GM21786 (cell line): Measurements from ENCODE around the gene MACROH2A2.
"Not testable (repeated sequence)": the region's sequence is repeated elsewhere in the genome, so short reads cannot be mapped to it uniquely, and the experiment has no call there.

Experiments used
- ATAC-seq: cut with Tn5 transposase; IDR thresholded peaks from one replicate; pipeline ENCODE4 v1.9.1; 2021; ENCODE audit not compliant: unreplicated experiment

Gene MACROH2A2

GRCh38 chr10:70052462-70053217, at the start of gene MACROH2A2:
Gene MACROH2A2, plus strand, starts transcription at chr10:70052846. Its CDS starts 22,813 bp downstream, at chr10:70075659.
- no peak for ATAC-seq

- no peak for ATAC-seq
Measured at GRCh38 chr10:70007116-70007820, 45.4 kb upstream of the MACROH2A2 start.

GRCh38 chr10:70031215-70031614, 21.4 kb upstream of the MACROH2A2 start:
- ATAC-seq: no peak

DNA sequence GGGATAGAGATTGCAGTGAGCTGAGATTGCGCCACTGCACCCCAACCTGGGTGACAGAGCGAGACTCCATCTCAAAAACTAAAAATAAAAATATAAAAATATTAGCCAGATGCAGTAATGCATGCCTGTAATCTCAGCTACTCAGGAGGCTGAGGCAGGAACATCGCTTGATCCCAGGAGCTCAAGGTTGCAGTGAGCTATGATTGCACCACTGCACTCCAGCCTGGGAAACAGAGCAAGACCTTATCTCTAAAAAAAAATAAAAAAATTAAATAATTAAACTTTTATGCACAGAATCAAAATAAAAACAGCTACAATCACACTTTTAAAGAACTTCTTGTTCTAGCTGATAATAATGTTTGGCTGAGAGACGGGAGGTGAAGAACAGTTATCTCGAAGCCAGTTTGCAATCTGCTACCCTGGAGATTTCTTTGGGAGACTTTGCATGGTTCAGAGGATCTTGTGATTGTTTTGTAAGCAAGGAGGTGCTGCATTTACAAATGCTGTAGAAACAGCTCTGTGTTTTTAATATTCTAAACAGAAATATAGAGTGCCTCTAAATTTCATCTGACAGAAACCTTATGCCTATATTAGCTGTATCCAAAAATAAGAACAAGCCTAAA, 19.9 kb upstream of the MACROH2A2 start:
- ATAC-seq: no peak

DNA sequence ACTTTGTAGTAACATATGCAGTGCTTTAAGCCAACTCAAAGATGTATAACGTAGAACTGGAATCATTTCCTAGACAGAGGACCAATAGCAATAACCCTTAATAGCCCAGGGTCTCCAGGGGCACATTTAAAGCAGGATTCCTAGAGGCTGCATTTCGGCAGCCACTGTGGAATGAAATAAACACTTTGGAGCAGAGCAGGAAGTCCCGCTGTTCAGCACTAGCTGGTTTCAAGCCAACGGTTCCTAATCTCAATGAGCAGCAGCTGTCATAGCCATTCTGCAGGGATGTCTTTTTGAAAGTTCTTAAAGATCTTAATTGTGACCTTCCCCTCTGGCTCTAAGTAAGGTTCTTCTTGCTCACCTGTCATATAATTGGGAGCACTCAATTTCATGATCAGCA, 18.4 kb upstream of the MACROH2A2 start:
- ATAC-seq: no peak

DNA sequence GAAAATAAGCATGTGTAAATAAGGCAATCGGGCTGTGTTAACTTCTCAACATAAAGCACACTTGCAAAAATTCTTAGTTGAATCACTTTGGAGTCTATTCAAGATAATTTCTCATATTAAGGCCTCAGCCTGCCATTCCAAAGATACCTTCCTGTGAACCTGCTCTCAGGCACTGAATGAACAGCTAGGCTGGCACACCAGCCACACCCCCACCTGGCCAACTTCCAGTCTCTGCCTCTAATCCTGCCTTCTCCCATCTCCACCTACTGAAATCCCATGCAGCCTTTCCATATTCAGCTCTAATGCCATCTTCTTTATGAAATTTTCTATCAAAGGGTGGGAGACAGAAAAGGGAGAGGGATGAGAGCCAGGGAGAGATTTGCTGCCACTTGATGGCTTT, 17.1 kb upstream of the MACROH2A2 start:
- no peak for ATAC-seq

- ATAC-seq: no peak
Measured at GRCh38 chr10:70038923-70039322, 13.7 kb upstream of the MACROH2A2 start.

DNA sequence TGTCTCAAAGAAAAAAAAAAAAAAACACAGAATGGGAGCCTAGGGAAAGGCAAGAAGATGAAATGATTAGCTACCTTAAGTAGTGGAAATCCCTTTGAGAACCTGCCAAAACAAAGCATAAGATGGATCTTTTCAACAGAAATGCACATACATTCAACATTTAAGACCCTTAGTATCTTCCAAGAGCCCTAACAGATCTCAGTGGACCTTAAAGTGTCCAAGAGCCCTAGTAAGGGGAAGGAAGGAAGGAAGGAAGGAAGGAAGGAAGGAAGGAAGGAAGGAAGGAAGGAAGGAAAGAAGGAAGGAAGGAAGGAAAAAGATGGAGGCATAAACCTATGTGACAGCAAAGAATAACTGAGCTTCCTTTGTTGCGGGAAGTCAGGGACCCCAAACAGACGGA, 11.6 kb upstream of the MACROH2A2 start:
- no peak for ATAC-seq

DNA sequence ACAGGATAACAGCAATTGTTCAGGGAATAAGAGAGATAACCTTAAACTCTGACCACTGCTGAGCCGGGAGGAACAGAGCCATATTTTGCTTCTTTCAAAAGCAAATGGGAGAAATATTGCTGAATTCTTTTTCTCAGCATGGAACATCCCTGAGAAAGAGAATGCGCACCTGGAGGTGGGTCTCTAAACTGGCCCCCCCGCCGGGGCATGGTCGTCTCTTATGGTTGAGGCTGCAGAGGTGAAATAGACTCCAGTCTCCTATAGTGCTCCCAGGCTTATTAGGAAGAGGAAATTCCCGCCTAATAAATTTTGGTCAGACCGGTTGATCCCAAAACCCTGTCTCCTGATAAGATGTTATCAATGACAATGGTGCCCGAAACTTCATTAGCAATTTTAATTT, 10.9 kb upstream of the MACROH2A2 start:
- not testable (repeated sequence) for ATAC-seq

DNA sequence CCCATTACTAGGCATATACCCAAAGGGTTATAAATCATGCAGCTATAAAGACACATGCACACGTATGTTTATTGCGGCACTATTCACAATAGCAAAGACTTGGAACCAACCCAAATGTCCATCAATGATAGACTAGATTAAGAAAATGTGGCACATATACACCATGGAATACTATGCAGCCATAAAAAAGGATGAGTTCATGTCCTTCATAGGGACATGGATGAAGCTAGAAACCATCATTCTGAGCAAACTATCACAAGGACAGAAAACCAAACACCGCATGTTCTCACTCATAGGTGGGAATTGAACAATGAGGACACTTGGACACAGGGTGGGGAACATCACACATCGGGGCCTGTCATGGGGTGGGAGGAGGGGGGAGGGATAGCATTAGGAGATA, 5.6 kb upstream of the MACROH2A2 start:
- not testable (repeated sequence) for ATAC-seq

- no peak for ATAC-seq
Measured at GRCh38 chr10:70048030-70048723, 4.5 kb upstream of the MACROH2A2 start.

DNA sequence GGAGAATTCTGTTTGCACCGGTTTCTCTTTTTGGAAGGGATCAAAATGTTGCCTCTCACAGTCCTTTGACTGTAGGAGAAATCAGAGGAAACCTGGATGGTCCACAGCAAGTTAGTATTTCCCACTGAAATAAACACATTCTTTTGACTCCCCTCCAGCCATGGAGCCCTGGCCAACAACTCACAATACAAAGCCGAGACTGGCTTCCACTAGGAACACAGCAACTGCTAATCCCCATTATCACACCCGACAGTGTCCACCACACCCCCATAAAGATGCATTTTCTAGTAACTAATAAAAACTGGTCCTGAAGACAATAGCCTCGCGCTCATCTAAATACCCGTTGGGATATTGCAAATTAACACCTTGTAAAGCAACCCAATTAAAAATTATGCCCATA, 798 bp upstream of the MACROH2A2 start:
- ATAC-seq: no peak

- no peak for ATAC-seq
Measured at GRCh38 chr10:70053218-70053840, 683 bp downstream of the MACROH2A2 start.

DNA sequence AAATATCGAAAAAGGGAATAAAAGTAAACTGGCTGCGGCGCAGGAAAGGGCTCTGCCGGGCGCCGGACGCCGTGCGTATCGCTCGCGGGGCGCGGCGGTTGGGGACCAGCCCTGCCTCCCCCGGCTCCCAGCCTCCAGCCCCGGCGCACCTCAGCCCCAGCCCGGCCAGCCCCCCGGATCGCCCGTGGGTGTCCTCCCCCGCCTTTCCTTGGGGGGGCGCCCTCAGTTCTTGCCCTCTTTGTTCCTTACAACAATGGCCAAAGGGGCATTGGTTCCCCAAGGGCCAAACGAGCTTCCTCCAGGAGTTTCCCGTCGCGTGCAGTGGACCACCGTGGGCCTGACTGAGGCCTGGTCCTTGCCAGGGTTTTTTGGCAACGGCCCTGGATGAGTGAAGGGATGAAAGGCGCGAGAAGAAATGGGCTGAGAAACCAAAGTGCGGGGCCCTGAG, 1.2 kb downstream of the MACROH2A2 start:
- ATAC-seq: no peak

DNA sequence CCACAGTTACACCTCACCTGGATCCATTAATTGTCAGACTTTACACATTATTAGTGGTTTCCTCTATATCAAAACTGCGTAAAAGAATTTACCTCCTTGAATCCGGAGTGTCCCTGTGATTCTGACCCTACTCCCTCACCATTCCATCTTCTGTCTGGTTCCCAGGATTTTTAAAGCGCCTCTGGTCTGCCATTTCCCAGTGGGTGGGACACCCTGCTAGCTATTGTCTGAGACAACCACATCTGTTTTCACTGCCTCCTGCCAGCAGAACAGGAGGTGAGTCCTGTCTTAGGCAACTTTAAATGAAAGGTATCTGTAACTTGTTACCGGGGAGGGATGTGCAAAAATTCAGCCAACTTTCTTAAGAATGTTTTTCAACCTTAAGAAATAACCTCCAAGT, 2.3 kb downstream of the MACROH2A2 start:
- ATAC-seq: no peak

DNA sequence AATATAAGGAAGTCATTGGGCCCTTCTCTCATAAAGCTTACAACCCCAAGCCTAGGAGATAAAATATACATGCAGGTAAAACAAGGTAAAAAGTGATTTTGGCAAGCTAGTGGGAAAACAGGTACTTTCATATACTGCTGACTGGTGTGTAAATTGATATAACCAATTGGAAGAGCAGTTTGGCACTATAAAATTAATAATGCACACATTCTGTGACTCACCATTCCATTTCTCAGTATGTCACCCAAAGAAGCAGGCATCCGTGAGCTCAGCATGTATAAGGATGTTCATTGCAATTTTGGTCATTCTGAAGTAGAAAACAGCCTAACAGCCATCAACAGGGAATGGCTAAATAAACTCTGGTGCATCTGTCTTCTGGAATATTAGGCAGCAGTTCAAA, 2.9 kb downstream of the MACROH2A2 start:
- ATAC-seq: no peak

- no peak for ATAC-seq
Measured at GRCh38 chr10:70057306-70057705, 4.7 kb downstream of the MACROH2A2 start.

- no peak for ATAC-seq
Measured at GRCh38 chr10:70060389-70060788, 7.7 kb downstream of the MACROH2A2 start.

GRCh38 chr10:70063418-70064098, 10.9 kb downstream of the MACROH2A2 start:
- no peak for ATAC-seq

GRCh38 chr10:70064486-70064885, 11.8 kb downstream of the MACROH2A2 start:
- no peak for ATAC-seq
